Measurements from ENCODE around the gene P3H3.

- TF ChIP-seq CTCF (conservative IDR thresholded peaks at IDR 0.05; ENCODE audit: low read length) (no peak), EZH2phosphoT487 (IDR thresholded peaks at IDR 0.05; ENCODE audit: borderline replicate concordance) (no peak)
Observed at GRCh38 chr12:6820166-6820565, 8.0 kb upstream of the P3H3 start.
